Measurements from ENCODE around the gene TNFRSF19. TPM values are rescaled to one million over a fixed set of nuclear protein-coding genes. Genes with fewer than 3 reads are reported as not detected.

Gene TNFRSF19
- total RNA-seq, 1 experiment from 2014 or later: 0.54 TPM

DNA sequence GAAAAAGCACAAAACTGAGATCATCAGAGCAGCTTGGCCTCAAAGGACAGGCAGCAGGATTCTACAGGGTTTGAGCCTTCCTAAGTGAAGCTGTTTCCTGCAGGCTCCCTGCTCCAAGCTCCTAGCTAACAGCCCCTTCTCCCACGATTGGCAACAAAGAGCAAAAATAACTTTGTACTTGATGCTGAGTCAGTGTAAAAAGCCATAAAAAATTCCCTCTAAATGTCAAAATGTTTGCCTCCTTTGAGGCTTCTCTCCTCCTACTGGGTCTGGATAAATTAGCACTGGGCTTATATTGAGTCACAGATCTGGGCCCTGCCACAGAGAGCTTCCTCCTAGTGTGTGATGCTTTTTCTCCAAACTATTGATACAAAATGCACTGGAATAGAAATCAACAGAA, 153.3 kb downstream of the TNFRSF19 start:
- no peak for DNase-seq (ENCODE audit: low read depth, low spot score)
- ATAC-seq: no peak
- no TSS peak for BruUV-seq (replicated peaks)
- CTCF ChIA-PET: no interaction called here
- no peaks in the 10 kb centered on the region for H3K36me3 ChIP-seq (ENCODE audit: control insufficient read depth, insufficient read depth, low read length)
- in situ Hi-C loops (cut with HindIII; ENCODE audit: low pct_unique_long_range_greater_than_20kb, low sequenced_read_pairs) (no loop called here), intact Hi-C loops (cut with micrococcal nuclease; ENCODE audit: unreplicated experiment) (no loop called here)
- no peak for TF ChIP-seq POLR2AphosphoS5 (IDR thresholded peaks at IDR 0.05; ENCODE audit: low read depth, low read length)
- TF ChIP-seq, protein P1, sequence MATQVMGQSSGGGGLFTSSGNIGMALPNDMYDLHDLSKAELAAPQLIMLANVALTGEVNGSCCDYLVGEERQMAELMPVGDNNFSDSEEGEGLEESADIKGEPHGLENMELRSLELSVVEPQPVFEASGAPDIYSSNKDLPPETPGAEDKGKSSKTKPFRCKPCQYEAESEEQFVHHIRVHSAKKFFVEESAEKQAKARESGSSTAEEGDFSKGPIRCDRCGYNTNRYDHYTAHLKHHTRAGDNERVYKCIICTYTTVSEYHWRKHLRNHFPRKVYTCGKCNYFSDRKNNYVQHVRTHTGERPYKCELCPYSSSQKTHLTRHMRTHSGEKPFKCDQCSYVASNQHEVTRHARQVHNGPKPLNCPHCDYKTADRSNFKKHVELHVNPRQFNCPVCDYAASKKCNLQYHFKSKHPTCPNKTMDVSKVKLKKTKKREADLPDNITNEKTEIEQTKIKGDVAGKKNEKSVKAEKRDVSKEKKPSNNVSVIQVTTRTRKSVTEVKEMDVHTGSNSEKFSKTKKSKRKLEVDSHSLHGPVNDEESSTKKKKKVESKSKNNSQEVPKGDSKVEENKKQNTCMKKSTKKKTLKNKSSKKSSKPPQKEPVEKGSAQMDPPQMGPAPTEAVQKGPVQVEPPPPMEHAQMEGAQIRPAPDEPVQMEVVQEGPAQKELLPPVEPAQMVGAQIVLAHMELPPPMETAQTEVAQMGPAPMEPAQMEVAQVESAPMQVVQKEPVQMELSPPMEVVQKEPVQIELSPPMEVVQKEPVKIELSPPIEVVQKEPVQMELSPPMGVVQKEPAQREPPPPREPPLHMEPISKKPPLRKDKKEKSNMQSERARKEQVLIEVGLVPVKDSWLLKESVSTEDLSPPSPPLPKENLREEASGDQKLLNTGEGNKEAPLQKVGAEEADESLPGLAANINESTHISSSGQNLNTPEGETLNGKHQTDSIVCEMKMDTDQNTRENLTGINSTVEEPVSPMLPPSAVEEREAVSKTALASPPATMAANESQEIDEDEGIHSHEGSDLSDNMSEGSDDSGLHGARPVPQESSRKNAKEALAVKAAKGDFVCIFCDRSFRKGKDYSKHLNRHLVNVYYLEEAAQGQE (IDR thresholded peaks at IDR 0.05; ENCODE audit: insufficient read depth in 1 of 2, low read depth in 2 of 2, low read length in 1 of 2): no peak
- H3K27ac ChIP-seq (ENCODE audit: low read length): no peak overlapping the region
- no peak overlapping the region for H3K4me3 ChIP-seq (ENCODE audit: low read depth in 2 of 2, low read length in 2 of 2)
- POLR2A ChIA-PET: no interaction called here
- H3K27me3 ChIP-seq (ENCODE audit: control insufficient read depth, insufficient read depth, low read length): no peaks in the 10 kb centered on the region
- no peaks in the 10 kb centered on the region for H3K9me3 ChIP-seq (ENCODE audit: control insufficient read depth, insufficient read depth, low read depth, low read length)
- H3K4me1 ChIP-seq (ENCODE audit: control insufficient read depth, insufficient read depth, low read length): no peaks in the 10 kb centered on the region

DNA sequence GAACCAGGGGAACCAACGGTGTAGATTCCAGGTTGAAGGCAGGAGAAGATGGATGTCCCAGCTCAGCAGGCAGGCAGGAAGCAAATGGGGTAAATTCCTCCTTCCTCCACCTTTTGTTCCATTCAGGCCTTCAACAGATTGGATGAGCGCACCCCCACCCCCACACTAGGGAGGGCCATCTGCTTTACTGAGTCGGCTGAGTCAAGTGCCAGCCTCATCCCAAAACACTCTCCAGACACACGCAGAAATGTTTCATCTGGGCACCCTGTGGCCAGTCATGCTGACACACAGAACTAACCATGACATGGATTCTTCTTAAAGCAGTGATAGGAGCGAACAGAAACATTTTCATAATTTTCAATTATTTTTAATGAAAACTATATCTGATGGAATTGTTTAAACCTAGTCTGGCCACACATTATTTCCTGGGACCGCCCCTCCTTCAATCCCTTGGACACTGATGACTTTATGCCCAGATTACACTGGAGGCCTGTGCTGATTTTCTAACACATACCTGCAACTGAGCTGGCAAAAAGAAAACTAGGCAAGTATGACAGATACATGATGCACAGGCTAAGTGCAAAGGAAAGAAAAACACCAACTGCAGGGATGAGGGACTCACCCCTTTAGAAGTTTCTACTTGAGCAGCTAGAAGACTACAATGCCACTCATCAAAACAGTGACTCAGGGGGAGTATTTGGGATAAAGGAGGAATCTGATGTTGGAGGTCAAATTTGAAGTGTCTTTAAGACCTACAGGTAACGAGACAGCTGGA, 154.2 kb downstream of the TNFRSF19 start:
- in situ Hi-C loops (cut with HindIII; ENCODE audit: low pct_unique_long_range_greater_than_20kb, low sequenced_read_pairs) (no loop called here), intact Hi-C loops (cut with micrococcal nuclease; ENCODE audit: unreplicated experiment) (no loop called here)
- no peak for TF ChIP-seq TCF7L2 (IDR thresholded peaks at IDR 0.05; ENCODE audit: low read depth, low read length)
- TF ChIP-seq, protein P2, sequence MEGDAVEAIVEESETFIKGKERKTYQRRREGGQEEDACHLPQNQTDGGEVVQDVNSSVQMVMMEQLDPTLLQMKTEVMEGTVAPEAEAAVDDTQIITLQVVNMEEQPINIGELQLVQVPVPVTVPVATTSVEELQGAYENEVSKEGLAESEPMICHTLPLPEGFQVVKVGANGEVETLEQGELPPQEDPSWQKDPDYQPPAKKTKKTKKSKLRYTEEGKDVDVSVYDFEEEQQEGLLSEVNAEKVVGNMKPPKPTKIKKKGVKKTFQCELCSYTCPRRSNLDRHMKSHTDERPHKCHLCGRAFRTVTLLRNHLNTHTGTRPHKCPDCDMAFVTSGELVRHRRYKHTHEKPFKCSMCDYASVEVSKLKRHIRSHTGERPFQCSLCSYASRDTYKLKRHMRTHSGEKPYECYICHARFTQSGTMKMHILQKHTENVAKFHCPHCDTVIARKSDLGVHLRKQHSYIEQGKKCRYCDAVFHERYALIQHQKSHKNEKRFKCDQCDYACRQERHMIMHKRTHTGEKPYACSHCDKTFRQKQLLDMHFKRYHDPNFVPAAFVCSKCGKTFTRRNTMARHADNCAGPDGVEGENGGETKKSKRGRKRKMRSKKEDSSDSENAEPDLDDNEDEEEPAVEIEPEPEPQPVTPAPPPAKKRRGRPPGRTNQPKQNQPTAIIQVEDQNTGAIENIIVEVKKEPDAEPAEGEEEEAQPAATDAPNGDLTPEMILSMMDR (IDR thresholded peaks at IDR 0.05): no peak
- no peak for TF ChIP-seq SIN3A (IDR thresholded peaks at IDR 0.05; ENCODE audit: borderline replicate concordance, insufficient read depth, low read depth, low read length)
- TF ChIP-seq, protein P1 (IDR thresholded peaks at IDR 0.05; ENCODE audit: insufficient read depth in 1 of 2, low read depth in 2 of 2, low read length in 1 of 2): no peak
- TF ChIP-seq POLR2AphosphoS5 (IDR thresholded peaks at IDR 0.05; ENCODE audit: low read depth, low read length): no peak
- no TSS peak for BruUV-seq (replicated peaks)
- no peak for ATAC-seq
- H3K36me3 ChIP-seq (ENCODE audit: control insufficient read depth, insufficient read depth, low read length): no peaks in the 10 kb centered on the region
- POLR2A ChIA-PET: no interaction called here
- H3K9me3 ChIP-seq (ENCODE audit: control insufficient read depth, insufficient read depth, low read depth, low read length): no peaks in the 10 kb centered on the region
- DNase-seq (ENCODE audit: low read depth, low spot score): no peak
- H3K27ac ChIP-seq (ENCODE audit: low read length): no peak overlapping the region
- H3K27me3 ChIP-seq (ENCODE audit: control insufficient read depth, insufficient read depth, low read length): no peaks in the 10 kb centered on the region
- CTCF ChIA-PET: no interaction called here
- H3K4me3 ChIP-seq (ENCODE audit: low read depth in 2 of 2, low read length in 2 of 2): no peak overlapping the region
- H3K4me1 ChIP-seq (ENCODE audit: control insufficient read depth, insufficient read depth, low read length): no peaks in the 10 kb centered on the region

Other genes starting within 250 kb of the TNFRSF19 start
- 19.8 TPM for gene SACS, start 136.7 kb upstream of the TNFRSF19 start, total RNA-seq (2021; ENCODE audit: unreplicated experiment)

Measured in Panc1 (cell line).